ENCODE data around the gene EPG5.

- no peak for TF ChIP-seq CTCF (IDR thresholded peaks at IDR 0.05)
- TF ChIP-seq POLR2A (IDR thresholded peaks at IDR 0.05) = no peak
Observed at GRCh38 chr18:45871431-45872084, 95.6 kb downstream of the EPG5 start.
